Sigmoid colon (tissue), 4 donors: Measurements from ENCODE around the gene SYT17.

Experiments
- CTCF ChIP-seq, 4 experiments: fragments of 450-650 bp in 3 of 4; fragments of 200-600 bp in 1 of 4; IDR thresholded peaks; one replicate each; pipeline ENCODE4 v1.5.1; 2016 to 2019; ENCODE audit warnings: antibody characterized with exemption in 4 of 4, mild to moderate bottlenecking in 3 of 4, moderate library complexity in 2 of 4
- EP300 ChIP-seq, 4 donors: sonication (generic); formaldehyde crosslinking; IDR thresholded peaks; one replicate each; pipeline ENCODE4 v1.6.1; 2017; ENCODE audit warnings: antibody characterized with exemption in 4 of 4
- POLR2A ChIP-seq, 2 donors: fragments of 450-650 bp; IDR thresholded peaks; one replicate each; pipeline ENCODE4 v1.6.1; 2016; ENCODE audit warnings: antibody characterized with exemption in 2 of 2, mild to moderate bottlenecking in 2 of 2, moderate library complexity in 2 of 2
- POLR2AphosphoS5 ChIP-seq, 4 donors: sonication (generic); formaldehyde crosslinking; IDR thresholded peaks; one replicate each; pipeline ENCODE4 v1.6.1; 2017; ENCODE audit warnings: antibody characterized with exemption in 4 of 4

GRCh38 chr16:19127205-19127604, 40.8 kb upstream of the SYT17 start:
- TF ChIP-seq CTCF (IDR thresholded peaks at IDR 0.05) (no peak), POLR2AphosphoS5 (IDR thresholded peaks at IDR 0.05) (no peak), POLR2A (IDR thresholded peaks at IDR 0.05) (no peak), EP300 (IDR thresholded peaks at IDR 0.05) (no peak)
